Immature natural killer cell (primary cell): ENCODE data around the gene OR51E2. TPM values are rescaled to one million over a fixed set of nuclear protein-coding genes. Genes with fewer than 3 reads are reported as not detected.
"Not testable (repeated sequence)": the region's sequence is repeated elsewhere in the genome, so short reads cannot be mapped to it uniquely, and the experiment has no call there.

ENCODE experiments used
- DNase-seq, 3 donors: peaks; one replicate each; pipeline ENCODE4 v3.0.0; 2022; ENCODE audit warnings: mixed read lengths in 1 of 3
- H3K27ac Mint-ChIP-seq, 6 donors: one replicate each; pipeline ENCODE4 v1.8.0; 2020; ENCODE audit warnings: mixed read lengths in 6 of 6, mild to moderate bottlenecking in 5 of 6, inconsistent platforms in 4 of 6, moderate library complexity in 3 of 6
- H3K27me3 Mint-ChIP-seq, 3 donors: one replicate each; pipeline ENCODE4 v1.8.0; 2020 to 2021; ENCODE audit warnings: low read depth in 3 of 3, mild to moderate bottlenecking in 3 of 3, mixed read lengths in 3 of 3, moderate library complexity in 3 of 3, inconsistent platforms in 1 of 3
- H3K36me3 Mint-ChIP-seq, 3 donors: one replicate each; pipeline ENCODE4 v1.8.0; 2020; ENCODE audit warnings: mixed read lengths in 3 of 3, inconsistent platforms in 2 of 3, mild to moderate bottlenecking in 2 of 3
- H3K4me1 Mint-ChIP-seq, 2 donors: one replicate each; pipeline ENCODE4 v1.8.0; 2020; ENCODE audit warnings: inconsistent platforms in 2 of 2, mild to moderate bottlenecking in 2 of 2, mixed read lengths in 2 of 2, moderate library complexity in 1 of 2
- H3K4me3 Mint-ChIP-seq, 5 donors: one replicate each; pipeline ENCODE4 v1.8.0; 2020; ENCODE audit warnings: mild to moderate bottlenecking in 5 of 5, mixed read lengths in 5 of 5, inconsistent platforms in 3 of 5, moderate library complexity in 3 of 5
- H3K9me3 Mint-ChIP-seq, 6 donors: one replicate each; pipeline ENCODE4 v1.8.0; 2020; ENCODE audit warnings: mild to moderate bottlenecking in 6 of 6, mixed read lengths in 6 of 6, inconsistent platforms in 4 of 6, moderate library complexity in 3 of 6
- polyA plus RNA-seq, 3 donors: library from polyadenylated mRNA; unstranded; fragments of 300-500 nt; fragmentation: Illumina TruSeq; gene quantifications; one replicate each; pipeline ENCODE4 v1.2.3, GENCODE V29; 2021

The OR51E2 gene
- not detected for polyA plus RNA-seq

GRCh38 chr11:4697585-4697984 lies at the start of gene OR51E2:
Gene OR51E2, minus strand, starts transcription at chr11:4697853. Its CDS starts 15,142 bp downstream, at chr11:4682711.
- no peaks in the 10 kb centered on the region for H3K36me3 Mint-ChIP-seq
- peaks cover 0 to 1% (median 0%) of the 10 kb centered on the region in 6 donors for H3K9me3 Mint-ChIP-seq
- no peaks in the 10 kb centered on the region for H3K4me1 Mint-ChIP-seq
- no peak within 1 kb of the TSS for H3K27ac Mint-ChIP-seq
- no peak for DNase-seq
- H3K4me3 Mint-ChIP-seq: peak within 1 kb of the TSS in 1 of 5 donors; percentile 56
- no peaks in the 10 kb centered on the region for H3K27me3 Mint-ChIP-seq

GRCh38 chr11:4740735-4741134 lies 43.1 kb upstream of the OR51E2 start:
- DNase-seq: no peak
- Mint-ChIP-seq H3K4me3 (no peak overlapping the region), H3K36me3 (no peaks in the 10 kb centered on the region), H3K9me3 (no peaks in the 10 kb centered on the region), H3K27ac (no peak overlapping the region), H3K4me1 (no peaks in the 10 kb centered on the region), H3K27me3 (peaks cover 2 to 4% (median 4%) of the 10 kb centered on the region in 3 donors)

- no peaks in the 10 kb centered on the region for H3K9me3 Mint-ChIP-seq
- peaks cover 0 to 4% (median 2%) of the 10 kb centered on the region in 3 donors for H3K27me3 Mint-ChIP-seq
- H3K27ac Mint-ChIP-seq: no peak overlapping the region
- H3K36me3 Mint-ChIP-seq: no peaks in the 10 kb centered on the region
- no peak overlapping the region for H3K4me3 Mint-ChIP-seq
- no peak for DNase-seq
- H3K4me1 Mint-ChIP-seq: no peaks in the 10 kb centered on the region
Observed at GRCh38 chr11:4727171-4727570, 29.5 kb upstream of the OR51E2 start.

GRCh38 chr11:4722616-4723534 lies 25.2 kb upstream of the OR51E2 start:
- not testable (repeated sequence) for DNase-seq, H3K27ac Mint-ChIP-seq, H3K4me1 Mint-ChIP-seq, H3K36me3 Mint-ChIP-seq, H3K4me3 Mint-ChIP-seq, H3K27me3 Mint-ChIP-seq, H3K9me3 Mint-ChIP-seq

- DNase-seq: no peak
- H3K4me1 Mint-ChIP-seq: no peaks in the 10 kb centered on the region
- H3K9me3 Mint-ChIP-seq: peaks cover 0 to 5% (median 0%) of the 10 kb centered on the region in 6 donors
- H3K27ac Mint-ChIP-seq: no peak overlapping the region
- H3K27me3 Mint-ChIP-seq: peaks cover 0 to 6% (median 2%) of the 10 kb centered on the region in 3 donors
- no peaks in the 10 kb centered on the region for H3K36me3 Mint-ChIP-seq
- no peak overlapping the region for H3K4me3 Mint-ChIP-seq
Observed at GRCh38 chr11:4714300-4714699, 16.6 kb upstream of the OR51E2 start.

GRCh38 chr11:4713241-4713640 lies 15.6 kb upstream of the OR51E2 start:
- no peak for DNase-seq
- H3K27me3 Mint-ChIP-seq: peaks cover 0 to 6% (median 5%) of the 10 kb centered on the region in 3 donors
- H3K27ac Mint-ChIP-seq: no peak overlapping the region
- no peaks in the 10 kb centered on the region for H3K4me1 Mint-ChIP-seq
- no peak overlapping the region for H3K4me3 Mint-ChIP-seq
- H3K9me3 Mint-ChIP-seq: peaks cover 0 to 2% (median 0%) of the 10 kb centered on the region in 6 donors
- no peaks in the 10 kb centered on the region for H3K36me3 Mint-ChIP-seq

- no peaks in the 10 kb centered on the region for H3K4me1 Mint-ChIP-seq
- peaks cover 0 to 3% (median 0%) of the 10 kb centered on the region in 3 donors for H3K27me3 Mint-ChIP-seq
- H3K9me3 Mint-ChIP-seq: peaks cover 0 to 1% (median 0%) of the 10 kb centered on the region in 6 donors
- no peak overlapping the region for H3K4me3 Mint-ChIP-seq
- no peaks in the 10 kb centered on the region for H3K36me3 Mint-ChIP-seq
- no peak overlapping the region for H3K27ac Mint-ChIP-seq
- no peak for DNase-seq
Observed at GRCh38 chr11:4704790-4705334, 7.2 kb upstream of the OR51E2 start.

- H3K27me3 Mint-ChIP-seq: peaks cover 0 to 3% (median 0%) of the 10 kb centered on the region in 3 donors
- no peaks in the 10 kb centered on the region for H3K4me1 Mint-ChIP-seq
- H3K27ac Mint-ChIP-seq: no peak within 1 kb of the TSS
- no peaks in the 10 kb centered on the region for H3K36me3 Mint-ChIP-seq
- no peak for DNase-seq
- H3K9me3 Mint-ChIP-seq: peaks cover 0 to 1% (median 0%) of the 10 kb centered on the region in 6 donors
- H3K4me3 Mint-ChIP-seq: no peak within 1 kb of the TSS
Observed at GRCh38 chr11:4704054-4704789, 6.6 kb upstream of the OR51E2 start, which contains the start of gene MMP26. Gene MMP26, plus strand, starts transcription at chr11:4704784.

- Mint-ChIP-seq H3K27me3 (no peaks in the 10 kb centered on the region), H3K9me3 (peaks cover 0 to 1% (median 0%) of the 10 kb centered on the region in 6 donors), H3K27ac (no peak overlapping the region), H3K36me3 (no peaks in the 10 kb centered on the region), H3K4me1 (no peaks in the 10 kb centered on the region), H3K4me3 (peak overlapping the region in 1 of 5 donors; percentile 46)
- no peak for DNase-seq
Observed at GRCh38 chr11:4700436-4700820, 2.8 kb upstream of the OR51E2 start.

GRCh38 chr11:4699697-4700435 lies 2.2 kb upstream of the OR51E2 start:
- no peaks in the 10 kb centered on the region for H3K36me3 Mint-ChIP-seq
- peak overlapping the region in 1 of 5 donors; percentile 46 for H3K4me3 Mint-ChIP-seq
- H3K4me1 Mint-ChIP-seq: no peaks in the 10 kb centered on the region
- no peak for DNase-seq
- H3K27me3 Mint-ChIP-seq: no peaks in the 10 kb centered on the region
- H3K9me3 Mint-ChIP-seq: peaks cover 0 to 1% (median 0%) of the 10 kb centered on the region in 6 donors
- H3K27ac Mint-ChIP-seq: no peak overlapping the region

GRCh38 chr11:4695442-4695841 lies 2.2 kb downstream of the OR51E2 start:
- no peak overlapping the region for H3K27ac Mint-ChIP-seq
- no peaks in the 10 kb centered on the region for H3K4me1 Mint-ChIP-seq
- no peaks in the 10 kb centered on the region for H3K9me3 Mint-ChIP-seq
- no peaks in the 10 kb centered on the region for H3K36me3 Mint-ChIP-seq
- H3K27me3 Mint-ChIP-seq: peaks cover 0 to 8% (median 0%) of the 10 kb centered on the region in 3 donors
- H3K4me3 Mint-ChIP-seq: no peak overlapping the region
- no peak for DNase-seq

GRCh38 chr11:4684631-4685285 lies 12.9 kb downstream of the OR51E2 start:
- no peak overlapping the region for H3K4me3 Mint-ChIP-seq
- no peak for DNase-seq
- H3K27me3 Mint-ChIP-seq: peaks cover 0 to 3% (median 0%) of the 10 kb centered on the region in 3 donors
- H3K27ac Mint-ChIP-seq: no peak overlapping the region
- H3K36me3 Mint-ChIP-seq: no peaks in the 10 kb centered on the region
- no peaks in the 10 kb centered on the region for H3K4me1 Mint-ChIP-seq
- no peaks in the 10 kb centered on the region for H3K9me3 Mint-ChIP-seq
